Liver (tissue), 9 donors: ENCODE results near the gene PHETA1. TPM values are rescaled to one million over a fixed set of nuclear protein-coding genes. Genes with fewer than 3 reads are reported as not detected.

ENCODE experiments used
- DNase-seq: peaks from one replicate; pipeline ENCODE4 v3.0.0-alpha.2; 2017; ENCODE audit warnings: low spot score
- H3K27ac ChIP-seq, 2 donors: one replicate each; pipeline ENCODE4 v1.7.0; 2013; ENCODE audit warnings: inconsistent platforms in 2 of 2, low read length in 2 of 2, control low read depth in 1 of 2, low read depth in 1 of 2, mild to moderate bottlenecking in 1 of 2
- H3K27me3 ChIP-seq, 4 donors: one replicate each; pipeline versions ENCODE4 v1.6.1 to v1.7.0; 2013; ENCODE audit warnings: low read length in 3 of 4, inconsistent platforms in 1 of 4, mild to moderate bottlenecking in 1 of 4, moderate library complexity in 1 of 4; ENCODE audit not compliant: control insufficient read depth in 4 of 4, insufficient read depth in 4 of 4
- H3K36me3 ChIP-seq, 4 donors: one replicate each; pipeline versions ENCODE4 v1.6.1 to v1.7.0; 2013; ENCODE audit warnings: low read length in 3 of 4, mild to moderate bottlenecking in 3 of 4, low read depth in 1 of 4, moderate library complexity in 1 of 4; ENCODE audit not compliant: control insufficient read depth in 4 of 4, insufficient read depth in 3 of 4
- H3K4me1 ChIP-seq, 4 donors: one replicate each; pipeline versions ENCODE4 v1.6.1 to v1.7.0; 2013; ENCODE audit warnings: low read length in 3 of 4, mild to moderate bottlenecking in 3 of 4, moderate library complexity in 1 of 4; ENCODE audit not compliant: control insufficient read depth in 4 of 4, insufficient read depth in 4 of 4
- H3K4me3 ChIP-seq, 3 donors: one replicate each; pipeline versions ENCODE4 v1.6.1 to v1.7.0; 2013; ENCODE audit warnings: low read length in 3 of 3, control low read depth in 1 of 3, low read depth in 1 of 3, mild to moderate bottlenecking in 1 of 3
- H3K9ac ChIP-seq, 2 donors: one replicate each; pipeline ENCODE4 v1.7.0; 2013; ENCODE audit warnings: low read length in 2 of 2, mild to moderate bottlenecking in 2 of 2, moderate library complexity in 2 of 2, control low read depth in 1 of 2, low read depth in 1 of 2
- H3K9me3 ChIP-seq, 4 donors: one replicate each; pipeline versions ENCODE4 v1.6.1 to v1.7.0; 2013; ENCODE audit warnings: low read length in 3 of 4; ENCODE audit not compliant: control insufficient read depth in 4 of 4
- EGR1 ChIP-seq, 2 donors: IDR thresholded peaks; 2 replicates each; pipeline ENCODE4 v1.6.1; 2016 to 2018; ENCODE audit warnings: antibody characterized with exemption in 2 of 2, low read depth in 2 of 2
- FOXA1 ChIP-seq: IDR thresholded peaks from 2 replicates; pipeline ENCODE4 v1.6.1; 2016; ENCODE audit warnings: antibody characterized with exemption
- FOXA2 ChIP-seq: IDR thresholded peaks from 2 replicates; pipeline ENCODE4 v1.6.1; 2016; ENCODE audit warnings: antibody characterized with exemption
- GABPA ChIP-seq, 2 donors: IDR thresholded peaks in 1 of 2; conservative IDR thresholded peaks in 1 of 2; 2 replicates each; pipeline ENCODE4 v1.6.1; 2016; ENCODE audit warnings: antibody characterized with exemption in 2 of 2, mild to moderate bottlenecking in 1 of 2, moderate library complexity in 1 of 2
- HNF4A ChIP-seq, 2 donors: conservative IDR thresholded peaks; 2 replicates each; pipeline ENCODE4 v1.6.1; 2016; ENCODE audit warnings: antibody characterized with exemption in 2 of 2, mild to moderate bottlenecking in 2 of 2
- HNF4G ChIP-seq: IDR thresholded peaks from 2 replicates; pipeline ENCODE4 v1.6.1; 2016; ENCODE audit warnings: antibody characterized with exemption
- JUND ChIP-seq, 2 donors: IDR thresholded peaks; 2 replicates each; pipeline ENCODE4 v1.6.1; 2016; ENCODE audit warnings: antibody characterized with exemption in 2 of 2
- NR2F2 ChIP-seq: IDR thresholded peaks from 2 replicates; pipeline ENCODE4 v1.6.1; 2016; ENCODE audit warnings: antibody characterized with exemption
- RAD21 ChIP-seq, 2 donors: IDR thresholded peaks; 2 replicates each; pipeline ENCODE4 v1.6.1; 2016; ENCODE audit warnings: antibody characterized with exemption in 2 of 2, mild to moderate bottlenecking in 2 of 2
- RXRA ChIP-seq, 2 donors: IDR thresholded peaks; 2 replicates each; pipeline ENCODE4 v1.6.1; 2017 to 2018; ENCODE audit warnings: antibody characterized with exemption in 2 of 2, mild to moderate bottlenecking in 1 of 2
- SP1 ChIP-seq: IDR thresholded peaks from 2 replicates; pipeline ENCODE4 v1.6.1; 2018; ENCODE audit warnings: antibody characterized with exemption, mild to moderate bottlenecking
- TAF1 ChIP-seq: conservative IDR thresholded peaks from 2 replicates; pipeline ENCODE4 v1.6.1; 2016; ENCODE audit warnings: antibody characterized with exemption, mild to moderate bottlenecking
- YY1 ChIP-seq: IDR thresholded peaks from 2 replicates; pipeline ENCODE4 v1.6.1; 2016; ENCODE audit warnings: antibody characterized with exemption, mild to moderate bottlenecking
- WGBS: extraction: QIAGEN DNeasy Blood & Tissue Kit; methylation state at CpG from one replicate; pipeline ENCODE4 v1.1.7; 2013; 5-methylcytosine and 5-hydroxymethylcytosine counted together
- polyA plus RNA-seq, 2 donors: library from polyadenylated mRNA; stranded (reverse) in 1 of 2; unstranded in 1 of 2; fragments of 200-250 nt in 1 of 2; fragments of >200 nt in 1 of 2; fragmentation: Nextera tagmentation in 1 of 2; extraction: Ambion mirVana in 1 of 2; gene quantifications; one replicate each; pipeline versions ENCODE4 v1.2.1 to v1.2.3, GENCODE V29; 2013 to 2015
- total RNA-seq, 2 donors: library from RNA; depleted of rRNA; stranded (reverse); fragments of >200 nt; gene quantifications; one replicate each; pipeline ENCODE4 v1.2.3, GENCODE V29; 2014
- TF ChIP-seq, protein P1 (sequence below): fragments of 150-350 bp; IDR thresholded peaks from 2 replicates; pipeline ENCODE4 v1.5.1; 2017; ENCODE audit warnings: improper control_type of control experiment, low read depth, low read length; ENCODE audit not compliant: missing input control
- TF ChIP-seq, protein P2 (sequence below): IDR thresholded peaks from 2 replicates; pipeline ENCODE4 v1.6.1; 2016; ENCODE audit warnings: antibody characterized with exemption
- TF ChIP-seq, protein P3 (sequence below): IDR thresholded peaks from 2 replicates; pipeline ENCODE4 v1.6.1; 2016; ENCODE audit warnings: antibody characterized with exemption
- TF ChIP-seq, protein P4 (sequence below): IDR thresholded peaks from 2 replicates; pipeline ENCODE4 v1.6.1; 2016; ENCODE audit warnings: antibody characterized with exemption
- TF ChIP-seq, protein P5 (sequence below): IDR thresholded peaks from 2 replicates; pipeline ENCODE4 v1.6.1; 2016; ENCODE audit warnings: antibody characterized with exemption, mild to moderate bottlenecking
- donor health status: healthy.
- donor health status: healthy.
- donor health status: healthy.
- donor health status: healthy.
- donor health status: healthy.

Gene PHETA1
- total and polyA plus RNA-seq, 4 donors = 2.4 to 5.7 (median 3.9) TPM

DNA sequence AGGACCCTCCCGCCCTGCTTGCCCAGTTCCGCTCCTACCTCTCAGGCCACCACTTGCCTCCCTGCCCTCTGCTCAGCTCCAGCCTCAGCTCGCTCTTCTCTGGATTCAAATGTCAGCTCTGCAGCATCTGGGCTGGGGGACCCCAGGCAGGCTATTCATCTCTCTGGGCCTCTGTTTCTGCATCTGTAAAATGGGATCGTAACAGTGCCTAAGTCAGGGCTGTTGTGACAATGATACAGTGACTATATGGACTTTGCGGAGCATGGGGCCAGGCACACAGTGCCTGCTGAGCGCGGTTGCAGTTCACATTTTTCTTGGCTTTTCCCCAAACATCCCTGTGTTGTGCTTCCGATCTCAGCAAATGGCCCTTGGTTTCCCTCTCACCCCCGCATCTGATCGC lies 2.8 kb downstream of the PHETA1 start:
- Histone ChIP-seq H3K27me3 (no peaks in the 10 kb centered on the region), H3K4me3 (no peak overlapping the region)
- WGBS = 97% methylated on average over 10 of the region's 10 CpGs

More for the DNA sequence above, 2.8 kb downstream of the PHETA1 start:
- no peak for TF ChIP-seq JUND (IDR thresholded peaks at IDR 0.05)
- no peak for TF ChIP-seq FOXA1
- TF ChIP-seq FOXA2 = no peak
- TF ChIP-seq YY1 = no peak
- no peak for TF ChIP-seq SP1
- TF ChIP-seq HNF4G = no peak
- no peak for TF ChIP-seq GABPA (IDR thresholded peaks at IDR 0.05 in 1 of 2, conservative IDR thresholded peaks at IDR 0.05 in 1 of 2)
- no peak for TF ChIP-seq RXRA (IDR thresholded peaks at IDR 0.05)
- no peak for TF ChIP-seq NR2F2
- no peak for TF ChIP-seq RAD21 (IDR thresholded peaks at IDR 0.05)
- TF ChIP-seq, protein P1, sequence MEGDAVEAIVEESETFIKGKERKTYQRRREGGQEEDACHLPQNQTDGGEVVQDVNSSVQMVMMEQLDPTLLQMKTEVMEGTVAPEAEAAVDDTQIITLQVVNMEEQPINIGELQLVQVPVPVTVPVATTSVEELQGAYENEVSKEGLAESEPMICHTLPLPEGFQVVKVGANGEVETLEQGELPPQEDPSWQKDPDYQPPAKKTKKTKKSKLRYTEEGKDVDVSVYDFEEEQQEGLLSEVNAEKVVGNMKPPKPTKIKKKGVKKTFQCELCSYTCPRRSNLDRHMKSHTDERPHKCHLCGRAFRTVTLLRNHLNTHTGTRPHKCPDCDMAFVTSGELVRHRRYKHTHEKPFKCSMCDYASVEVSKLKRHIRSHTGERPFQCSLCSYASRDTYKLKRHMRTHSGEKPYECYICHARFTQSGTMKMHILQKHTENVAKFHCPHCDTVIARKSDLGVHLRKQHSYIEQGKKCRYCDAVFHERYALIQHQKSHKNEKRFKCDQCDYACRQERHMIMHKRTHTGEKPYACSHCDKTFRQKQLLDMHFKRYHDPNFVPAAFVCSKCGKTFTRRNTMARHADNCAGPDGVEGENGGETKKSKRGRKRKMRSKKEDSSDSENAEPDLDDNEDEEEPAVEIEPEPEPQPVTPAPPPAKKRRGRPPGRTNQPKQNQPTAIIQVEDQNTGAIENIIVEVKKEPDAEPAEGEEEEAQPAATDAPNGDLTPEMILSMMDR = no peak
- TF ChIP-seq, protein P2, sequence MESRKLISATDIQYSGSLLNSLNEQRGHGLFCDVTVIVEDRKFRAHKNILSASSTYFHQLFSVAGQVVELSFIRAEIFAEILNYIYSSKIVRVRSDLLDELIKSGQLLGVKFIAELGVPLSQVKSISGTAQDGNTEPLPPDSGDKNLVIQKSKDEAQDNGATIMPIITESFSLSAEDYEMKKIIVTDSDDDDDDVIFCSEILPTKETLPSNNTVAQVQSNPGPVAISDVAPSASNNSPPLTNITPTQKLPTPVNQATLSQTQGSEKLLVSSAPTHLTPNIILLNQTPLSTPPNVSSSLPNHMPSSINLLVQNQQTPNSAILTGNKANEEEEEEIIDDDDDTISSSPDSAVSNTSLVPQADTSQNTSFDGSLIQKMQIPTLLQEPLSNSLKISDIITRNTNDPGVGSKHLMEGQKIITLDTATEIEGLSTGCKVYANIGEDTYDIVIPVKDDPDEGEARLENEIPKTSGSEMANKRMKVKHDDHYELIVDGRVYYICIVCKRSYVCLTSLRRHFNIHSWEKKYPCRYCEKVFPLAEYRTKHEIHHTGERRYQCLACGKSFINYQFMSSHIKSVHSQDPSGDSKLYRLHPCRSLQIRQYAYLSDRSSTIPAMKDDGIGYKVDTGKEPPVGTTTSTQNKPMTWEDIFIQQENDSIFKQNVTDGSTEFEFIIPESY = no peak
- TF ChIP-seq, protein P3, sequence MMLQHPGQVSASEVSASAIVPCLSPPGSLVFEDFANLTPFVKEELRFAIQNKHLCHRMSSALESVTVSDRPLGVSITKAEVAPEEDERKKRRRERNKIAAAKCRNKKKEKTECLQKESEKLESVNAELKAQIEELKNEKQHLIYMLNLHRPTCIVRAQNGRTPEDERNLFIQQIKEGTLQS = no peak
- TF ChIP-seq, protein P4, sequence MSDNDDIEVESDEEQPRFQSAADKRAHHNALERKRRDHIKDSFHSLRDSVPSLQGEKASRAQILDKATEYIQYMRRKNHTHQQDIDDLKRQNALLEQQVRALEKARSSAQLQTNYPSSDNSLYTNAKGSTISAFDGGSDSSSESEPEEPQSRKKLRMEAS = no peak
- no peak for TF ChIP-seq TAF1
- no peak for TF ChIP-seq HNF4A (conservative IDR thresholded peaks at IDR 0.05)
- TF ChIP-seq, protein P5, sequence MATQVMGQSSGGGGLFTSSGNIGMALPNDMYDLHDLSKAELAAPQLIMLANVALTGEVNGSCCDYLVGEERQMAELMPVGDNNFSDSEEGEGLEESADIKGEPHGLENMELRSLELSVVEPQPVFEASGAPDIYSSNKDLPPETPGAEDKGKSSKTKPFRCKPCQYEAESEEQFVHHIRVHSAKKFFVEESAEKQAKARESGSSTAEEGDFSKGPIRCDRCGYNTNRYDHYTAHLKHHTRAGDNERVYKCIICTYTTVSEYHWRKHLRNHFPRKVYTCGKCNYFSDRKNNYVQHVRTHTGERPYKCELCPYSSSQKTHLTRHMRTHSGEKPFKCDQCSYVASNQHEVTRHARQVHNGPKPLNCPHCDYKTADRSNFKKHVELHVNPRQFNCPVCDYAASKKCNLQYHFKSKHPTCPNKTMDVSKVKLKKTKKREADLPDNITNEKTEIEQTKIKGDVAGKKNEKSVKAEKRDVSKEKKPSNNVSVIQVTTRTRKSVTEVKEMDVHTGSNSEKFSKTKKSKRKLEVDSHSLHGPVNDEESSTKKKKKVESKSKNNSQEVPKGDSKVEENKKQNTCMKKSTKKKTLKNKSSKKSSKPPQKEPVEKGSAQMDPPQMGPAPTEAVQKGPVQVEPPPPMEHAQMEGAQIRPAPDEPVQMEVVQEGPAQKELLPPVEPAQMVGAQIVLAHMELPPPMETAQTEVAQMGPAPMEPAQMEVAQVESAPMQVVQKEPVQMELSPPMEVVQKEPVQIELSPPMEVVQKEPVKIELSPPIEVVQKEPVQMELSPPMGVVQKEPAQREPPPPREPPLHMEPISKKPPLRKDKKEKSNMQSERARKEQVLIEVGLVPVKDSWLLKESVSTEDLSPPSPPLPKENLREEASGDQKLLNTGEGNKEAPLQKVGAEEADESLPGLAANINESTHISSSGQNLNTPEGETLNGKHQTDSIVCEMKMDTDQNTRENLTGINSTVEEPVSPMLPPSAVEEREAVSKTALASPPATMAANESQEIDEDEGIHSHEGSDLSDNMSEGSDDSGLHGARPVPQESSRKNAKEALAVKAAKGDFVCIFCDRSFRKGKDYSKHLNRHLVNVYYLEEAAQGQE = no peak
- no peak for TF ChIP-seq EGR1 (IDR thresholded peaks at IDR 0.05; ENCODE audit: low read depth in 2 of 2)
- Histone ChIP-seq H3K4me1 (peaks cover 21 to 62% (median 46%) of the 10 kb centered on the region in 4 donors), H3K36me3 (no peaks in the 10 kb centered on the region), H3K9me3 (no peaks in the 10 kb centered on the region), H3K9ac (no peak overlapping the region), H3K27ac (no peak overlapping the region)
- no peak for DNase-seq
